GM21526 (cell line): ENCODE results near the gene CDC14C.

Experiments used
- ATAC-seq: cut with Tn5 transposase; IDR thresholded peaks from one replicate; pipeline ENCODE4 v1.9.1; 2021; ENCODE audit warnings: moderate library complexity; ENCODE audit not compliant: unreplicated experiment, low FRiP score

Gene CDC14C

DNA sequence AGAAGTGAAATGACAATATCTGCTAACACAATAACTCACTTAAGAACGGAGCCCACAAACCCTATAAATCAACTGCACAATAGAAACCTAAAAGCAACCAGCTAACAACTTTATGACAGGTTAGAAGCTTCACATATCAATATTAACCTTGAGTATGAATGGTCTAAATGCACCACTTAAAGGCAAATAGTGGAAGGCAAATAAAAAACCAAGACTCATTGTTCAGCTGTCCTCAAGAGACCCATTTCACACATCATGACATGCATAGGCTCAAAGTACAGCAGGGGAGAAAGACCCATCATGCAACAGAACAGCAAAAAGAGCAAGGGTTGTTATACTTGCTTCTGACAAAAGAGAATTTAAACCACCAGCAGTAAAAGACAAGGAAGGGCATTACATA is 46.8 kb downstream of the CDC14C start:
- no peak for ATAC-seq

DNA sequence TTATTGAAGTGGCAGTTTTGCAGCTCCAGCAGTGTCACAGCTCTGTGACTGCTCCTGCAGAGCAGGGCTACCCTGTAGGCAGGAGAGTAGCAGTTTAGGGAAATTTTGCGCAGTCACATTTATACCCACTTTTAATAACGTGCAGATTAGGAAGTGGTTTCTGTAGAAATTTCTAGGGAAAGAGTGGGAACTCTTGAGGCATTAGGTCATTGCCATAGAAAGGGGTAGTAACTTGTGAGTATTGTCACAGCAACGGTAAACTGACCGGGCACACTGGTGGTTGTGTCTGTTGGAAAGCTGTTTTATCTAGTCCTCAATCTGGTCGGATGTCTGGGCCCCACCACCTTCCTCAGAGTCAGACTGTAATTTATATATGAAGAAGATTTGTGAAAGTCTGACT is 51.9 kb downstream of the CDC14C start:
- no peak for ATAC-seq

GRCh38 chr7:48976850-48977249 is 52.5 kb downstream of the CDC14C start:
- no peak for ATAC-seq
